IMR-90 (cell line): Measurements from ENCODE around the gene SF3A1. TPM values are rescaled to one million over a fixed set of nuclear protein-coding genes. Genes with fewer than 3 reads are reported as not detected.

Source experiments
- ATAC-seq: fragments of 200-7000 bp; cut with Tn5 transposase; 2 replicates; pipeline ENCODE4 v1.9.1; 2020; ENCODE audit warnings: low read depth, mild to moderate bottlenecking, moderate library complexity
- BruUV-seq: library from RNA; stranded (reverse); fragments of 400-500 nt; replicated peaks from 2 replicates; lab custom pipeline; 2021; lab: Mats Ljungman, UMichigan
- CTCF ChIA-PET: fragments of 300-600 bp; formaldehyde crosslinking; extraction: SDS; loops from one replicate; lab custom pipeline; 2021; ENCODE audit warnings: antibody characterized with exemption; lab: Yijun Ruan, JAX
- POLR2A ChIA-PET: fragments of 300-600 bp; sonication (Branson Sonifier 250); formaldehyde crosslinking; loops from one replicate; lab custom pipeline; 2022; ENCODE audit warnings: antibody characterized with exemption; ENCODE audit not compliant: unreplicated experiment; lab: Charles Lee
- DNase-seq: peaks from one replicate; pipeline ENCODE4 v3.0.0; 2013
- H2AFZ ChIP-seq: replicated peaks from 2 replicates; pipeline ENCODE3; 2013; ENCODE audit warnings: low read length, mild to moderate bottlenecking; ENCODE audit not compliant: poor library complexity
- H2AK5ac ChIP-seq: 2 replicates; pipeline ENCODE4 v1.6.1; 2013; ENCODE audit warnings: low read depth, low read length, inconsistent platforms
- H2AK9ac ChIP-seq: replicated peaks from 2 replicates; pipeline ENCODE3; 2013; ENCODE audit warnings: mild to moderate bottlenecking, low read depth, low read length, moderate library complexity; ENCODE audit not compliant: poor library complexity
- H2BK120ac ChIP-seq: 2 replicates; pipeline ENCODE4 v1.6.1; 2013; ENCODE audit warnings: low read depth, low read length, inconsistent platforms
- H2BK15ac ChIP-seq: 3 replicates; pipeline ENCODE4 v1.6.1; 2013; ENCODE audit warnings: low read depth, low read length, inconsistent platforms
- H2BK20ac ChIP-seq: 2 replicates; pipeline ENCODE4 v1.6.1; 2013; ENCODE audit warnings: low read depth, mild to moderate bottlenecking, inconsistent platforms, low read length, moderate library complexity
- H2BK5ac ChIP-seq: 2 replicates; pipeline ENCODE4 v1.6.1; 2013; ENCODE audit warnings: mild to moderate bottlenecking, low read depth, low read length, inconsistent platforms; ENCODE audit not compliant: poor library complexity, severe bottlenecking
- H3K14ac ChIP-seq: replicated peaks from 2 replicates; pipeline ENCODE4 v1.6.1; 2013; ENCODE audit warnings: low read depth, low read length, inconsistent platforms
- H3K18ac ChIP-seq: 2 replicates; pipeline ENCODE4 v1.6.1; 2013; ENCODE audit warnings: low read depth, low read length, control low read depth
- H3K23ac ChIP-seq: 2 replicates; pipeline ENCODE4 v1.6.1; 2013; ENCODE audit warnings: low read depth, low read length, inconsistent platforms
- H3K27ac ChIP-seq: 2 replicates; pipeline ENCODE4 v1.5.1; 2013; ENCODE audit warnings: mild to moderate bottlenecking, control low read depth, low read length; ENCODE audit not compliant: insufficient read depth
- H3K27me3 ChIP-seq: 2 replicates; pipeline ENCODE4 v1.6.1; 2013; ENCODE audit warnings: low read length; ENCODE audit not compliant: control insufficient read depth, insufficient read depth
- H3K36me3 ChIP-seq: 2 replicates; pipeline ENCODE4 v1.6.1; 2013; ENCODE audit warnings: low read length, mixed read lengths; ENCODE audit not compliant: control insufficient read depth, insufficient read depth
- H3K4ac ChIP-seq: 2 replicates; pipeline ENCODE4 v1.6.1; 2013; ENCODE audit warnings: low read depth, low read length, inconsistent platforms
- H3K4me1 ChIP-seq: 2 replicates; pipeline ENCODE4 v1.6.1; 2013; ENCODE audit warnings: low read length, mixed read lengths; ENCODE audit not compliant: control insufficient read depth, insufficient read depth
- H3K4me2 ChIP-seq: 2 replicates; pipeline ENCODE4 v1.6.1; 2013; ENCODE audit warnings: low read depth, mild to moderate bottlenecking, control low read depth, low read length, moderate library complexity
- H3K4me3 ChIP-seq: 2 replicates; pipeline ENCODE4 v1.5.1; 2013; ENCODE audit warnings: low read depth, mild to moderate bottlenecking, control low read depth, low read length, moderate library complexity; ENCODE audit not compliant: insufficient read depth
- H3K56ac ChIP-seq: 2 replicates; pipeline ENCODE4 v1.6.1; 2013; ENCODE audit warnings: low read length, inconsistent platforms; ENCODE audit not compliant: insufficient read depth; ENCODE audit errors: extremely low read depth
- H3K79me1 ChIP-seq, 2 experiments: 2 replicates each; pipeline ENCODE4 v1.6.1; 2013; ENCODE audit warnings: low read length in 2 of 2, inconsistent platforms in 1 of 2, low read depth in 1 of 2
- H3K9ac ChIP-seq: 2 replicates; pipeline ENCODE4 v1.6.1; 2013; ENCODE audit warnings: low read depth, low read length, control low read depth
- H3K9me1 ChIP-seq: 2 replicates; pipeline ENCODE4 v1.6.1; 2013; ENCODE audit warnings: low read length, inconsistent platforms; ENCODE audit not compliant: insufficient read depth
- H3K9me3 ChIP-seq: 2 replicates; pipeline ENCODE4 v1.6.1; 2013; ENCODE audit warnings: low read length; ENCODE audit not compliant: control insufficient read depth, insufficient read depth
- H4K20me1 ChIP-seq: 2 replicates; pipeline ENCODE4 v1.6.1; 2013; ENCODE audit warnings: low read length, inconsistent platforms; ENCODE audit not compliant: insufficient read depth
- H4K5ac ChIP-seq: 2 replicates; pipeline ENCODE4 v1.6.1; 2013; ENCODE audit warnings: mild to moderate bottlenecking, low read depth, low read length, control low read depth
- H4K8ac ChIP-seq, 2 experiments: 2 replicates each; pipeline ENCODE4 v1.6.1; 2013; ENCODE audit warnings: low read depth in 2 of 2, low read length in 2 of 2, control low read depth in 1 of 2, inconsistent platforms in 1 of 2
- H4K91ac ChIP-seq: 2 replicates; pipeline ENCODE4 v1.6.1; 2013; ENCODE audit warnings: low read depth, low read length, inconsistent platforms; ENCODE audit not compliant: insufficient read depth
- BHLHE40 ChIP-seq: fragments of 150-350 bp; IDR thresholded peaks from 2 replicates; pipeline ENCODE4 v1.6.1; 2016; ENCODE audit warnings: mild to moderate bottlenecking, low read depth, low read length
- CEBPB ChIP-seq: IDR thresholded peaks from 2 replicates; pipeline ENCODE4 v1.6.1; 2012; ENCODE audit warnings: low read depth, low read length, improper control_type of control experiment
- CHD1 ChIP-seq: IDR thresholded peaks from 2 replicates; pipeline ENCODE4 v1.6.1; 2012; ENCODE audit warnings: low read depth, low read length, improper control_type of control experiment
- FOS ChIP-seq: fragments of 150-350 bp; IDR thresholded peaks from 2 replicates; pipeline ENCODE4 v1.6.1; 2016; ENCODE audit warnings: low read depth, low read length
- MAFK ChIP-seq: IDR thresholded peaks from 2 replicates; pipeline ENCODE4 v1.6.1; 2012; ENCODE audit warnings: low read depth, low read length, improper control_type of control experiment
- MAZ ChIP-seq: IDR thresholded peaks from 2 replicates; pipeline ENCODE4 v1.6.1; 2012; ENCODE audit warnings: low read depth, mild to moderate bottlenecking, low read length, improper control_type of control experiment, moderate library complexity, borderline replicate concordance
- MXI1 ChIP-seq: IDR thresholded peaks from 2 replicates; pipeline ENCODE4 v1.6.1; 2012; ENCODE audit warnings: low read depth, mild to moderate bottlenecking, low read length, moderate library complexity, borderline replicate concordance
- NFE2L2 ChIP-seq: fragments of 150-350 bp; IDR thresholded peaks from 2 replicates; pipeline ENCODE4 v1.6.1; 2016; ENCODE audit warnings: low read depth, mild to moderate bottlenecking, low read length
- POLR2A ChIP-seq: IDR thresholded peaks from 2 replicates; pipeline ENCODE4 v1.6.1; 2012; ENCODE audit warnings: mild to moderate bottlenecking, low read depth, low read length
- RAD21 ChIP-seq: IDR thresholded peaks from 2 replicates; pipeline ENCODE4 v1.6.1; 2012; ENCODE audit warnings: low read length, improper control_type of control experiment
- RCOR1 ChIP-seq: IDR thresholded peaks from 2 replicates; pipeline ENCODE4 v1.6.1; 2012; ENCODE audit warnings: mild to moderate bottlenecking, low read length, improper control_type of control experiment; ENCODE audit not compliant: insufficient replicate concordance
- RFX5 ChIP-seq: IDR thresholded peaks from 2 replicates; pipeline ENCODE4 v1.8.0; 2012; ENCODE audit warnings: low read depth, mild to moderate bottlenecking, low read length, moderate library complexity
- SMC3 ChIP-seq: fragments of 150-350 bp; IDR thresholded peaks from 2 replicates; pipeline ENCODE4 v1.6.1; 2016; ENCODE audit warnings: low read depth, mild to moderate bottlenecking, antibody characterized with exemption, low read length, moderate library complexity
- WGBS, 2 experiments: methylation state at CpG; one replicate each; pipeline versions ENCODE4 v1.1.5 to v1.1.7; 2013; ENCODE audit warnings: missing lambda C conversion rate in 2 of 2; ENCODE audit not compliant: insufficient read length in 1 of 2; ENCODE audit errors: extremely low coverage in 2 of 2; 5-methylcytosine and 5-hydroxymethylcytosine counted together
- dilution Hi-C: fragments of 300-500 bp; cut with HindIII; formaldehyde crosslinking; loops from one replicate; pipeline ENCODE4 v1.14.3; 2018; ENCODE audit warnings: low sequenced_read_pairs; ENCODE audit not compliant: unreplicated experiment
- in situ Hi-C: fragments of 300-500 bp; cut with MboI; formaldehyde crosslinking; loops from 3 replicates; pipeline ENCODE4 v1.14.3; 2019; ENCODE audit warnings: low sequenced_read_pairs, inconsistent platforms, mixed read lengths
- intact Hi-C: fragments of 100-400 bp; cut with micrococcal nuclease; formaldehyde crosslinking; loops from 2 replicates; pipeline ENCODE4 v1.10.0; 2022
- polyA plus RNA-seq, 3 experiments: library from polyadenylated mRNA; depleted of rRNA; stranded (reverse); fragments of >200 nt; gene quantifications; 2 replicates each; pipeline ENCODE4 v1.2.3, GENCODE V29; 2012; ENCODE audit warnings: low replicate concordance in 1 of 3
- total RNA-seq: library from RNA; depleted of rRNA; stranded (reverse); fragments of >200 nt; gene quantifications from 2 replicates; pipeline ENCODE4 v1.2.3, GENCODE V29; 2012
- TF ChIP-seq, protein P1 (sequence below): fragments of 150-350 bp; IDR thresholded peaks from 2 replicates; pipeline ENCODE4 v1.6.1; 2016; ENCODE audit warnings: low read depth, mild to moderate bottlenecking, low read length, moderate library complexity, borderline replicate concordance
- TF ChIP-seq, protein P2 (sequence below): conservative IDR thresholded peaks from 2 replicates; pipeline ENCODE4 v1.5.1; 2012; ENCODE audit warnings: mild to moderate bottlenecking, low read depth, low read length, improper control_type of control experiment
- TF ChIP-seq, protein P3 (sequence below): fragments of 150-350 bp; IDR thresholded peaks from 2 replicates; pipeline ENCODE4 v1.6.1; 2017; ENCODE audit warnings: mild to moderate bottlenecking, antibody characterized with exemption, low read length, low read depth

Gene SF3A1
- total and polyA plus RNA-seq, 2 of the 4 experiments (the other 2 are of a cell fraction): 36.9 to 67.2 TPM

DNA sequence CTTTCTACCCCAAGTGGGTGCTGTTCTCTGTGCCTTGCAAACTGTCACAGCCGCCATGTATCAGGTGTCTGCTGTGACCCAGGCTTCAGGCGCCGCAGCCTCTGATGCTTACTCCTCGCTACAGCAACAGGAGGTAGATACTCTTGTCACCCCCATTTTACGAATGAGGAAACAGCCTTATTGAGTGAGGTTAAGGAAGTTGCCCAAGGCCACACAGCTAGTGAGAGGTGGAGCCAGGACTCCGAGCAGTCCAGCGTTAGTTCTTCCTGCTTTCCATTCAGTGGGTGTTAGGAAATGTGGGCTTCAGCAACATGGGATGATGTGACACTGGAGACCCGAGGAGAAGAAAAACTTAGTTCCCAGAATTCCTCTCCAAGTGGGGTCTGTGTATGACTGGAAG lies 16.2 kb upstream of the SF3A1 start:
- intact Hi-C loops (no loop called here), in situ Hi-C loops (no loop called here), dilution Hi-C loops (no loop called here)
- Histone ChIP-seq H3K23ac (no peak overlapping the region), H2AFZ (no peak overlapping the region), H4K5ac (no peak overlapping the region), H3K9ac (no peak overlapping the region), H3K18ac (no peak overlapping the region), H4K8ac (no peak overlapping the region), H3K14ac (no peak overlapping the region), H3K36me3 (peaks cover 16% of the 10 kb centered on the region), H3K56ac (no peak overlapping the region), H3K9me3 (no peaks in the 10 kb centered on the region), H3K4me3 (no peak overlapping the region), H2AK5ac (no peak overlapping the region), H3K27ac (no peak overlapping the region), H3K9me1 (no peaks in the 10 kb centered on the region), H4K20me1 (peaks cover 4% of the 10 kb centered on the region), H2AK9ac (no peak overlapping the region), H4K91ac (no peak overlapping the region), H3K4me1 (peaks cover 5% of the 10 kb centered on the region; the same call in 1 of the 2 replicates), H3K4ac (no peak overlapping the region), H3K79me1 (no peaks in the 10 kb centered on the region), H3K27me3 (no peaks in the 10 kb centered on the region), H2BK20ac (no peak overlapping the region), H3K4me2 (no peak overlapping the region), H2BK5ac (no peak overlapping the region), H2BK120ac (no peak overlapping the region), H2BK15ac (no peak overlapping the region)
- POLR2A ChIA-PET: no interaction called here
- WGBS, 2 experiments: 71% methylated on average over 1 of the region's 8 CpGs; no CpG with 5 or more reads in 1 of the 2 experiments
- ATAC-seq (no peak), DNase-seq (no peak)
- TF ChIP-seq, protein P1, sequence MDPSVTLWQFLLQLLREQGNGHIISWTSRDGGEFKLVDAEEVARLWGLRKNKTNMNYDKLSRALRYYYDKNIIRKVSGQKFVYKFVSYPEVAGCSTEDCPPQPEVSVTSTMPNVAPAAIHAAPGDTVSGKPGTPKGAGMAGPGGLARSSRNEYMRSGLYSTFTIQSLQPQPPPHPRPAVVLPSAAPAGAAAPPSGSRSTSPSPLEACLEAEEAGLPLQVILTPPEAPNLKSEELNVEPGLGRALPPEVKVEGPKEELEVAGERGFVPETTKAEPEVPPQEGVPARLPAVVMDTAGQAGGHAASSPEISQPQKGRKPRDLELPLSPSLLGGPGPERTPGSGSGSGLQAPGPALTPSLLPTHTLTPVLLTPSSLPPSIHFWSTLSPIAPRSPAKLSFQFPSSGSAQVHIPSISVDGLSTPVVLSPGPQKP: no peak
- TF ChIP-seq CEBPB (no peak), MAZ (no peak), SMC3 (no peak), MAFK (no peak), FOS (no peak), RFX5 (no peak), RCOR1 (no peak), CHD1 (no peak), POLR2A (no peak), MXI1 (no peak), RAD21 (no peak), BHLHE40 (no peak), NFE2L2 (no peak)
- TF ChIP-seq, protein P2, sequence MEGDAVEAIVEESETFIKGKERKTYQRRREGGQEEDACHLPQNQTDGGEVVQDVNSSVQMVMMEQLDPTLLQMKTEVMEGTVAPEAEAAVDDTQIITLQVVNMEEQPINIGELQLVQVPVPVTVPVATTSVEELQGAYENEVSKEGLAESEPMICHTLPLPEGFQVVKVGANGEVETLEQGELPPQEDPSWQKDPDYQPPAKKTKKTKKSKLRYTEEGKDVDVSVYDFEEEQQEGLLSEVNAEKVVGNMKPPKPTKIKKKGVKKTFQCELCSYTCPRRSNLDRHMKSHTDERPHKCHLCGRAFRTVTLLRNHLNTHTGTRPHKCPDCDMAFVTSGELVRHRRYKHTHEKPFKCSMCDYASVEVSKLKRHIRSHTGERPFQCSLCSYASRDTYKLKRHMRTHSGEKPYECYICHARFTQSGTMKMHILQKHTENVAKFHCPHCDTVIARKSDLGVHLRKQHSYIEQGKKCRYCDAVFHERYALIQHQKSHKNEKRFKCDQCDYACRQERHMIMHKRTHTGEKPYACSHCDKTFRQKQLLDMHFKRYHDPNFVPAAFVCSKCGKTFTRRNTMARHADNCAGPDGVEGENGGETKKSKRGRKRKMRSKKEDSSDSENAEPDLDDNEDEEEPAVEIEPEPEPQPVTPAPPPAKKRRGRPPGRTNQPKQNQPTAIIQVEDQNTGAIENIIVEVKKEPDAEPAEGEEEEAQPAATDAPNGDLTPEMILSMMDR: no peak
- TF ChIP-seq, protein P3, sequence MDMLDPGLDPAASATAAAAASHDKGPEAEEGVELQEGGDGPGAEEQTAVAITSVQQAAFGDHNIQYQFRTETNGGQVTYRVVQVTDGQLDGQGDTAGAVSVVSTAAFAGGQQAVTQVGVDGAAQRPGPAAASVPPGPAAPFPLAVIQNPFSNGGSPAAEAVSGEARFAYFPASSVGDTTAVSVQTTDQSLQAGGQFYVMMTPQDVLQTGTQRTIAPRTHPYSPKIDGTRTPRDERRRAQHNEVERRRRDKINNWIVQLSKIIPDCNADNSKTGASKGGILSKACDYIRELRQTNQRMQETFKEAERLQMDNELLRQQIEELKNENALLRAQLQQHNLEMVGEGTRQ: no peak
- no TSS peak for BruUV-seq
- CTCF ChIA-PET: no interaction called here
